HPDE6-E6E7 (cell line): ENCODE measurements around the gene EIF2AK3.

ENCODE experiments used
- DNase-seq: peaks from one replicate; pipeline ENCODE4 v3.0.0; 2011; ENCODE audit warnings: missing footprints; ENCODE audit errors: extremely low spot score

EIF2AK3 gene

DNA sequence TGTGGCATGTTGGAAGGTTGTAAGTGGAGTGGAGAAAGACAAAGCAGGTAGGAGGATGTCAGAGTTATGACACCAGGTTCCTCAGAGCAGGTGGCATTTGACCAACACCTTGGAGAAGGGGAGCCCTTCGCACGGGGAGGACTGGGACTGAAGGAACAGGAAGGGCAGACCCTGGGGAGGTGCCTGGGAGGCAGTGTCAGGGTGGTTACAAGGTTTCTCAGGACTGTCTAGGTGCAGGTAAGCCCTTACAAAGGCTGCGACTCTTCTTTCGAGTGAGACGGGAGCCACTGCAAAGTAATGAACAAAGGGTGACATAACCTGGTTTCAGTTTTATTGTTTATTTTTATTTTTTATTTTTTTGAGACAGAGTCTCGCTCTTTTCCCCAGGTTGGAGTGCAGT, 84.6 kb downstream of the EIF2AK3 start:
- DNase-seq = no peak

DNA sequence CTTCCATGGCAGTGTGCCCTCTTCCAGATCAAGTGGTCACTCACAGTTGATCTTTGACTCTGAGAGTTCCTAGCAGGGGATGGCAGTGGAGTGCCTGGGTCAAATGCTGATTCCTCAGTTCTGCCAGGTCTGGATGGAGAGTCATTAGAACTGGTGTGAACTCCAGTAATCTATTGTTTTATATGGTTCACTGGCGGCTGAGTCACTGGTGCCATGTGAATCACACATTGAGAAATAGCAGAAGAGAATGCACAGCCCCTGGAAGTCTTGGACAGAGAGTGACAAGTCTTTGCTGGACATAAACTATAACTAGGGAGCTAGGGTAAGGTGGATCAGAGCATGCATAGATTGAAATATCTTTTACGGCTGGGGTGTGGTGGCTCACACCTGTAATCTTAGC, 86.9 kb downstream of the EIF2AK3 start:
- DNase-seq = peak; percentile 69

DNA sequence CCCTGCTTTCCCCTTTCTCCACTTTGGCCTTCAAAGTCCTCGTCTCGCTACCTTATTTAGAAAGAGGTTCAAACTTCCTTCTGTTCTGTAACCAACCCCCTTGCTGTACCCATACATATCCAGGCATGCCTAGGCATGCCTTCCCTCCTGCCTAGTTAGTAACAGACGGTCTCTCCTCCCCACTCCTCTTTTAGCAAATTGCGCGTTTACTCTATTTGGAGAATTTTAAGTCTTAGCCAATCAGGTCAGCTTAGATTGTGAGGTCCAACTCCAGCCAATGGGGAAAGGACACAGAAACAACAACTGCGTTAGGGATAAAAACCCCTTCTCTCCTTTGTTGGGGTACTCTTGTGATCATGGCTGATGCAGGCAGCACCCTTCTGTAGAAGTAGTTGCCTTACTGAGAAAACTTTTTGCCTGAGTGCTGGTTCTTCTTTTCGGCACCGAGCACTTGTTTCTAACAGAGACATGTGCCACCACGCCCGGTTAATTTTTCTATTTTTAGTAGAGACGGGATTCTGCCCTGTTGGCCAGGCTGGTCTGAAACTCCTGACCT, 88.8 kb downstream of the EIF2AK3 start:
- no peak for DNase-seq

DNA sequence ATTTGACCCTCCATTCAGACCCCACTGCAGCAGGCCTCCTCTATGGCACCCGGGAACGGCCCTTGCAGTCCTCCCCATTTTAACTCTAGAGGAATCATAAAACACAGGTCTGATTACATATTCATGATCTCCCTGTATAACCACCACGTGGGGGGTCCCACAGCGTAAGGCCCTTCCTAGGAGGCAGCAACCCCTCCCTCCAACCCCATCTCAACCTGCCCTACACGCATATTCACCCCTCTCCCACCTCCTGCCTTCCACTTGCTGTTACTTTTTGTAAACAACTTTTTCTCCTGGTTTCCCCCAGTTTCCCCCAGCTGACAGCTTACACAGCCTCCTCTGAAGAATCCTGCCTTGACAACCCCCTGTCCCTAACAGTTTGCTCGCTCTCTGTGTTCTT, 89.6 kb downstream of the EIF2AK3 start:
- DNase-seq = no peak

DNA sequence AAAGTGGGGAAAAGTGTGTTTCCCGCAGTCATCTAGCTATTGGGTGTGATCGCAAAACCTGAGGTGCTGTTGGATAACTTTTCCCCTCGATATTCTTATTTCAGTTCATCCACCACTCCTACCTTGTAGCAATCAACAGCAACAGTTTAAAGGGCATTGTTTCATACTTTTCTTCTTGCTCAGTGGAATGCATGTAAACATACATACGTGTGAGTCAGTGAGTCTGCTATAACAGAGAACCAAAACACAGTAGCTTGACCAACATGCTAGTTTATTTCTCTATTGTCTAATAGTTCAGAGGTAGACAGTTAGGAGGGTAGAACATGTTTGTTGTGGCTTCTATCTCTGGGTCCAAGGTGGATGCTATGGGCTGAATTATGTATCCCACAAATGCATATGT, 97.2 kb downstream of the EIF2AK3 start:
- DNase-seq = no peak

DNA sequence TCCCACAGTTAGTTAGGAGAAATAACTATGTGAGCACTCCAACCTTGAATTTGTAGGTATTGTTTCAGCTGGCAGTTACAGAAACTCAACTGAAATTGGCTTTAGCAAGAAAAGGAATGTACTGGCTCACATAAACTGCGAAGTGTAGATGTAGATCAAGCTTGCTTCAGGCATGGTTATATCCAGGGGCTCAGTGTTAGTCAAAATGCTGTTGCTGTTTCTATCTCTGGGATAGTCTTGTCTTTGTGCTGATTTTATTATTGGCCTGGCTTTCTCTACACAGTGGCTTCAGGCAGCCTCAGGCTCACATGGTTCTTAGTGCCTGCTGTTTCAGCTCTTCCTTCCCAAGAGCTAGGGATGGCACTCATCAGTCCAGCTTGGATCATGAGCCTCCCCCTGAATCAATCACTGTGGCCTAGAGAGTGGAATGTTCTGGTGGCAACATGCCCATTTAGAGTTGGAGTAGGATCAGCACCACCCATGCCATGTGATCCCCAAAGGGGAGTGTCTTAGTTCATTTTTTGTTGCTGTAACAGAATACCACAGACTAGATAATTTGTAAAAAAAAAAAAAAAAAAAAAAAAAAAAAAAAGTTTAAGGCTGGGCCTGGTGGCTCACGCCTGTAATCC, 105.7 kb downstream of the EIF2AK3 start:
- DNase-seq = no peak

DNA sequence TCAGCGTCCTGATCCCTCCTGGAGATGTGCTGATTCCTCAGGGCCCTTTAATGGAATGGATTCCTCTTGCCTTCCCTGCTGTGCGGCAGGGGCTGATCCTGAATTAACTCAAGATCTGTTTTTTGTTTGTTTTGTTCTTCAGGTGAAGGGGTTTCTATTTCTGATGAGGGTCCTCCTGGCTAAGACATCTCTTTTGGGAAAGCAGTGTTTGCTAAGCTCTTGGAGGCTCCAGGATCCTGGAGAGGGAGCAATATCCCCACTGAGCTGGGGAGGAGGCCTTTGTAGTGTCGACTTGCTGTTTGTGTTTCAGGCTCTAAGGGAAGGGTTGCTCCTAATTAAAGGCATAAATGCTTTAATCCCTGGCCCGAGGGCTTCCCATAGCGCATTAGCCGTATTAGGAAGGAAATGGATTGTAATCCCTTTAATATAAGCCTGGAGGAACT, 109.5 kb downstream of the EIF2AK3 start:
- no peak for DNase-seq
